ENCODE results near the gene FBXW8.

- TF ChIP-seq CTCF (IDR thresholded peaks at IDR 0.05; ENCODE audit: low read depth, low read length, poor library complexity, severe bottlenecking) (no peak), EZH2phosphoT487 (IDR thresholded peaks at IDR 0.05; ENCODE audit: borderline replicate concordance, low read length) (no peak)
Observed at GRCh38 chr12:116969615-116970585, 59.1 kb downstream of the FBXW8 start.
